B cell (primary cell): Measurements from ENCODE around the gene RANBP3. TPM values are rescaled to one million over a fixed set of nuclear protein-coding genes. Genes with fewer than 3 reads are reported as not detected.

ENCODE experiments used
- ATAC-seq: fragments of 200-7000 bp; cut with Tn5 transposase; one replicate; pipeline ENCODE4 v1.10.0; 2021; ENCODE audit warnings: low read depth, mild to moderate bottlenecking, moderate number of reproducible peaks, moderate library complexity
- CTCF ChIA-PET: fragments of 350-600 bp; sonication (Branson Sonifier 250); formaldehyde crosslinking; loops from one replicate; lab custom pipeline; 2021; ENCODE audit warnings: antibody characterized with exemption, inconsistent platforms; lab: Charles Lee
- POLR2A ChIA-PET: fragments of 350-600 bp; sonication (Branson Sonifier 250); formaldehyde crosslinking; loops from one replicate; lab custom pipeline; 2021; ENCODE audit warnings: antibody characterized with exemption; lab: Charles Lee
- DNase-seq: peaks from one replicate; pipeline ENCODE4 v3.0.0; 2013
- H2AFZ ChIP-seq: 2 replicates; pipeline ENCODE4 v1.6.1; 2012; ENCODE audit warnings: mild to moderate bottlenecking, low read depth, low read length; ENCODE audit not compliant: insufficient read depth, poor library complexity, severe bottlenecking
- H3K27ac ChIP-seq, 2 donors: 1 replicate in 1 of 2; 2 replicates in 1 of 2; pipeline ENCODE4 v1.5.1; 2012 to 2013; ENCODE audit warnings: low read length in 2 of 2, mild to moderate bottlenecking in 2 of 2, moderate library complexity in 1 of 2
- H3K27me3 ChIP-seq, 4 experiments: fragments of 200-600 bp in 1 of 4; sonication (generic) in 1 of 4; replicated peaks in 1 of 4; 1 replicate in 2 of 4; 2 replicates in 2 of 4; pipeline versions ENCODE4 v1.6.1 to v1.7.0; 2013 to 2016; ENCODE audit warnings: low read length in 3 of 4, mild to moderate bottlenecking in 2 of 4, mixed read lengths in 1 of 4, moderate library complexity in 1 of 4; ENCODE audit not compliant: insufficient read depth in 4 of 4, control insufficient read depth in 3 of 4; ENCODE audit errors: control extremely low read depth in 1 of 4
- H3K36me3 ChIP-seq, 2 experiments: replicated peaks in 1 of 2; 1 replicate in 1 of 2; 2 replicates in 1 of 2; pipeline versions ENCODE4 v1.6.1 to v1.7.1; 2013; ENCODE audit warnings: low read length in 1 of 2; ENCODE audit not compliant: insufficient read depth in 2 of 2, control insufficient read depth in 1 of 2; ENCODE audit errors: control extremely low read depth in 1 of 2, extremely low read depth in 1 of 2
- H3K4me1 ChIP-seq, 2 donors: fragments of 200-600 bp in 1 of 2; sonication (generic) in 1 of 2; 1 replicate in 1 of 2; 2 replicates in 1 of 2; pipeline versions ENCODE4 v1.5.1 to v1.6.1; 2013 to 2017; ENCODE audit warnings: low read length in 2 of 2; ENCODE audit not compliant: control insufficient read depth in 2 of 2, insufficient read depth in 2 of 2
- H3K4me2 ChIP-seq: replicated peaks from 2 replicates; pipeline ENCODE3; 2012; ENCODE audit warnings: mild to moderate bottlenecking, low read depth, low read length; ENCODE audit not compliant: poor library complexity, severe bottlenecking
- H3K4me3 ChIP-seq, 5 experiments: fragments of 200-600 bp in 1 of 5; sonication (generic) in 1 of 5; 1 replicate in 3 of 5; 2 replicates in 2 of 5; pipeline versions ENCODE4 v1.5.1 to v1.7.0; 2011 to 2016; ENCODE audit warnings: low read length in 4 of 5, mild to moderate bottlenecking in 4 of 5, low read depth in 2 of 5, control low read depth in 1 of 5, moderate library complexity in 1 of 5; ENCODE audit not compliant: insufficient read depth in 1 of 5; ENCODE audit errors: control extremely low read depth in 1 of 5, extremely low read depth in 1 of 5
- H3K79me2 ChIP-seq: fragments of 200-600 bp; sonication (generic); one replicate; pipeline ENCODE4 v1.6.0; 2016; ENCODE audit warnings: low read length; ENCODE audit not compliant: control insufficient read depth, insufficient read depth
- H3K9ac ChIP-seq: fragments of 200-600 bp; sonication (generic); 2 replicates; pipeline ENCODE4 v1.6.1; 2017; ENCODE audit warnings: mild to moderate bottlenecking, low read length, moderate library complexity
- H3K9me3 ChIP-seq, 3 donors: one replicate each; pipeline versions ENCODE4 v1.6.1 to v1.7.1; 2013; ENCODE audit warnings: low read length in 2 of 3; ENCODE audit not compliant: control insufficient read depth in 2 of 3, insufficient read depth in 1 of 3; ENCODE audit errors: control extremely low read depth in 1 of 3
- H4K20me1 ChIP-seq: 2 replicates; pipeline ENCODE4 v1.6.0; 2012; ENCODE audit warnings: mild to moderate bottlenecking, low read length; ENCODE audit not compliant: insufficient read depth, control insufficient read depth, poor library complexity, severe bottlenecking
- H3K27ac Mint-ChIP-seq: one replicate; pipeline ENCODE4 v1.8.0; 2021; ENCODE audit warnings: mixed read lengths
- H3K27me3 Mint-ChIP-seq: one replicate; pipeline ENCODE4 v1.8.0; 2021; ENCODE audit warnings: mixed read lengths
- H3K4me1 Mint-ChIP-seq: one replicate; pipeline ENCODE4 v1.8.0; 2021; ENCODE audit warnings: mixed read lengths
- H3K4me3 Mint-ChIP-seq: one replicate; pipeline ENCODE4 v1.8.0; 2021; ENCODE audit warnings: mixed read lengths
- H3K9me3 Mint-ChIP-seq: one replicate; pipeline ENCODE4 v1.8.0; 2022; ENCODE audit warnings: mixed read lengths; ENCODE audit not compliant: insufficient read depth
- EZH2 ChIP-seq: IDR thresholded peaks from 2 replicates; pipeline ENCODE4 v1.6.1; 2012; ENCODE audit warnings: borderline replicate concordance, low read depth, mild to moderate bottlenecking, moderate library complexity, low read length; ENCODE audit not compliant: insufficient read depth, poor library complexity, severe bottlenecking
- whole genome bisulfite sequencing: methylation state at CpG from one replicate; pipeline ENCODE4 v1.1.5; 2013; ENCODE audit warnings: missing lambda C conversion rate; ENCODE audit not compliant: insufficient coverage; 5-methylcytosine and 5-hydroxymethylcytosine counted together
- intact Hi-C: fragments of 100-400 bp; cut with micrococcal nuclease; formaldehyde crosslinking; loops from one replicate; pipeline ENCODE4 v1.10.0; 2022
- polyA plus RNA-seq: library from polyadenylated mRNA; depleted of rRNA; stranded (reverse); fragments of >200 nt; gene quantifications from 2 replicates; pipeline ENCODE4 v1.2.3, GENCODE V29; 2012
- total RNA-seq, 2 donors: library from RNA; stranded (reverse); fragments of 120-200 nt in 1 of 2; gene quantifications; 1 replicate in 1 of 2; 2 replicates in 1 of 2; pipeline versions ENCODE4 v1.2.3 to v1.2.4, GENCODE V29; 2013 to 2022
- TF ChIP-seq, protein P1 (sequence below): fragments of 200-600 bp; IDR thresholded peaks from one replicate; pipeline ENCODE4 v1.8.0; 2022; ENCODE audit warnings: antibody characterized with exemption, mild to moderate bottlenecking

The RANBP3 gene
- total and polyA plus RNA-seq, 2 donors (not counting 1 experiment from before 2014, with no cell fraction given) = 86.7 to 91.7 TPM

DNA sequence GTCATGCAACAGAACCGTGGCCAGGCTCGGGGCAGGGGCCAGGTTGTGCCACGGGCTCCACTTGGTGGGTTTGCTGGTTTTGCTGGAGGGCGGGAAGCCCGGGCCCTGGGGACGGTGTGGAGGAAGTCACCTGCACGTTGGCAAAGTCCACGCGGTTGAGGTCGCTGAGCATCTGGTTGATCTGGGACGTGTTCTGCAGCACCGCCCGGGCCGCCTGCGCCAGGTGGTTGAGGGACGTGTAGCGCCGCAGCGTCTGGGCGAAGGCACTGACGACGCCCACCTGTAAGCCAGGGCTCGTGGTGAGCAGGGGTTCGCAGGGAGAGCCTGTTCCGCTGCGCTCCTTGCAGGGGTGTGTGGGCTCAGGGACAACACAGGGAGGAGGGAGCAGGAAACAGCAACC lies 24.7 kb upstream of the RANBP3 start:
- peaks cover 0 to 16% (median 0%) of the 10 kb centered on the region in 3 donors for H3K9me3 ChIP-seq
- WGBS = 97% methylated on average over 26 of the region's 26 CpGs

DNA sequence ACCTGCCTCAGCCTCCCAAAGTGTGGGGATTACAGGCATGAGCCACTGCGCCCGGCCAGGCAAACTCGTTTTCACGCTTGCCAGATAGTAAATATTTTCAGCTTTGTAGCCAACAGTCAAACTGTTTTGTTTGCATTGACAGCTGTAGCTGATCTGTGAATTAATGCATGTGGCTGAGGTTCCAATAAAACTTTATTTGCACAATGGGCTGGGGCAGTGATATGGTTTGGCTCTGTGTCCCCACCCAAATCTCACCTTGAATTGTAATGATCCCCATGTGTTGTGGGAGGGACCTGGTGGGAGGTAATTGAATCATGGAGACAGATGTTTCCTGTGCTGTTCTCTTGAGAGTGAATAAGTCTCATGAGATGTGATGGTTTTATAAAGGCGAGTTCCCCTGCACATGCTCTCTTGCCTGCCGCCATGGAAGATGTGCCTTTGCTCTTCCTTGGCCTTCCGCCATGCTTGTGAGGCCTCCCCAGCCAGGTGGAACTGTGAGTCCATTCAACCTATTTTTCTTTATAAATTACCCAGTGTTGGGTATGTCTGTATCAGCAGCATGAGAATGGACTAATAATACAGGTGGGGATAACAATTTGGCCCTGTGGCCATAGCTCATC lies 22.4 kb upstream of the RANBP3 start:
- ChIA-PET POLR2A (no interaction called here), CTCF (interaction anchor here (0.8 to 1.3 kb wide), 2 partner anchors 12 to 32 kb away, joined by 3 to 4 read pairs; no protein-coding TSS in a partner anchor)
- no peak for ATAC-seq
- Histone ChIP-seq H2AFZ (no peak overlapping the region), H3K4me2 (no peak overlapping the region), H3K4me1 (no peaks in the 10 kb centered on the region), H3K27me3 (no peaks in the 10 kb centered on the region), H3K9me3 (peaks cover 0 to 16% (median 0%) of the 10 kb centered on the region in 3 donors), H3K4me3 (no peak overlapping the region), H4K20me1 (no peaks in the 10 kb centered on the region), H3K27ac (no peak overlapping the region), H3K36me3 (no peaks in the 10 kb centered on the region), H3K79me2 (no peaks in the 10 kb centered on the region), H3K9ac (no peak overlapping the region)
- no peak for DNase-seq
- Mint-ChIP-seq H3K27me3 (no peaks in the 10 kb centered on the region), H3K9me3 (peaks cover 4% of the 10 kb centered on the region), H3K27ac (no peak overlapping the region), H3K4me1 (no peaks in the 10 kb centered on the region), H3K4me3 (no peak overlapping the region)
- intact Hi-C loops = no loop called here
- TF ChIP-seq, protein P1, sequence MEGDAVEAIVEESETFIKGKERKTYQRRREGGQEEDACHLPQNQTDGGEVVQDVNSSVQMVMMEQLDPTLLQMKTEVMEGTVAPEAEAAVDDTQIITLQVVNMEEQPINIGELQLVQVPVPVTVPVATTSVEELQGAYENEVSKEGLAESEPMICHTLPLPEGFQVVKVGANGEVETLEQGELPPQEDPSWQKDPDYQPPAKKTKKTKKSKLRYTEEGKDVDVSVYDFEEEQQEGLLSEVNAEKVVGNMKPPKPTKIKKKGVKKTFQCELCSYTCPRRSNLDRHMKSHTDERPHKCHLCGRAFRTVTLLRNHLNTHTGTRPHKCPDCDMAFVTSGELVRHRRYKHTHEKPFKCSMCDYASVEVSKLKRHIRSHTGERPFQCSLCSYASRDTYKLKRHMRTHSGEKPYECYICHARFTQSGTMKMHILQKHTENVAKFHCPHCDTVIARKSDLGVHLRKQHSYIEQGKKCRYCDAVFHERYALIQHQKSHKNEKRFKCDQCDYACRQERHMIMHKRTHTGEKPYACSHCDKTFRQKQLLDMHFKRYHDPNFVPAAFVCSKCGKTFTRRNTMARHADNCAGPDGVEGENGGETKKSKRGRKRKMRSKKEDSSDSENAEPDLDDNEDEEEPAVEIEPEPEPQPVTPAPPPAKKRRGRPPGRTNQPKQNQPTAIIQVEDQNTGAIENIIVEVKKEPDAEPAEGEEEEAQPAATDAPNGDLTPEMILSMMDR = no peak
- no peak for TF ChIP-seq EZH2
- 100% methylated on average over 5 of the region's 7 CpGs for whole genome bisulfite sequencing

More for the DNA sequence above, 24.7 kb upstream of the RANBP3 start:
- no peak for ATAC-seq
- H3K27ac ChIP-seq = no peak overlapping the region
- no peaks in the 10 kb centered on the region for H3K79me2 ChIP-seq
- H3K4me1 ChIP-seq = no peaks in the 10 kb centered on the region
- no peak overlapping the region for H2AFZ ChIP-seq
- DNase-seq = no peak
- no peak overlapping the region for H3K4me2 ChIP-seq
- no peak overlapping the region for H3K4me3 ChIP-seq
- Mint-ChIP-seq H3K4me3 (no peak overlapping the region), H3K9me3 (peaks cover 4% of the 10 kb centered on the region), H3K27me3 (no peaks in the 10 kb centered on the region), H3K27ac (no peak overlapping the region), H3K4me1 (no peaks in the 10 kb centered on the region)
- POLR2A ChIA-PET = no interaction called here
- CTCF ChIA-PET = interaction anchor here (0.6 kb wide), 1 partner anchor 1658 kb away, joined by 3 read pairs; no protein-coding TSS in a partner anchor
- TF ChIP-seq, protein P1 = no peak
- no peak for TF ChIP-seq EZH2
- H3K36me3 ChIP-seq = no peaks in the 10 kb centered on the region
- intact Hi-C loops = no loop called here
- no peak overlapping the region for H3K9ac ChIP-seq
- no peaks in the 10 kb centered on the region for H3K27me3 ChIP-seq
- no peaks in the 10 kb centered on the region for H4K20me1 ChIP-seq
